Fibroblast of mammary gland (primary cell): ENCODE data around the gene PLCL2.
A peak's percentile ranks its signal among the peaks of the same experiment; 100 is the strongest.
"Not testable (repeated sequence)": the region's sequence is repeated elsewhere in the genome, so short reads cannot be mapped to it uniquely, and the experiment has no call there.

Experiments
- DNase-seq: peaks from one replicate; pipeline ENCODE4 v3.0.0-alpha.2; 2010; ENCODE audit warnings: low read depth
- H3K4me3 ChIP-seq: 2 replicates; pipeline ENCODE4 v1.5.1; 2011; ENCODE audit warnings: low read depth, mild to moderate bottlenecking, low read length, moderate library complexity; ENCODE audit not compliant: control insufficient read depth
- CTCF ChIP-seq: conservative IDR thresholded peaks from 2 replicates; pipeline ENCODE4 v1.5.1; 2011; ENCODE audit warnings: low read depth, low read length, inconsistent platforms; ENCODE audit not compliant: control insufficient read depth, insufficient read depth

PLCL2 gene

GRCh38 chr3:17090280-17090983 lies 205.7 kb downstream of the PLCL2 start:
- no peak for TF ChIP-seq CTCF
- no peak overlapping the region for H3K4me3 ChIP-seq
- DNase-seq, result no peak

GRCh38 chr3:17091910-17092582 lies 207.3 kb downstream of the PLCL2 start:
- TF ChIP-seq CTCF, result no peak
- H3K4me3 ChIP-seq, result no peak overlapping the region
- DNase-seq, result peak; percentile 52

GRCh38 chr3:17092583-17092933 lies 207.8 kb downstream of the PLCL2 start:
- no peak for TF ChIP-seq CTCF
- DNase-seq, result no peak
- no peak overlapping the region for H3K4me3 ChIP-seq

- H3K4me3 ChIP-seq, result no peak overlapping the region
- no peak for DNase-seq
- TF ChIP-seq CTCF, result no peak
Measured at GRCh38 chr3:17094551-17094950, 209.8 kb downstream of the PLCL2 start.

- no peak overlapping the region for H3K4me3 ChIP-seq
- no peak for TF ChIP-seq CTCF
Measured at GRCh38 chr3:17103579-17103978, 218.8 kb downstream of the PLCL2 start.

GRCh38 chr3:17106801-17107200 lies 222.0 kb downstream of the PLCL2 start:
- not testable (repeated sequence) for H3K4me3 ChIP-seq

More at GRCh38 chr3:17103579-17103978, 218.8 kb downstream of the PLCL2 start:
- no peak for DNase-seq

GRCh38 chr3:17110660-17111396 lies 226.1 kb downstream of the PLCL2 start:
- no peak for DNase-seq
- H3K4me3 ChIP-seq, result no peak overlapping the region
- TF ChIP-seq CTCF, result no peak

More at GRCh38 chr3:17106801-17107200, 222.0 kb downstream of the PLCL2 start:
- DNase-seq, result not testable (repeated sequence)
